ES-I3 (cell line): ENCODE measurements around the gene ZSWIM8.

Experiments used
- H3K36me3 ChIP-seq: 2 replicates; pipeline ENCODE4 v1.6.1; 2013; ENCODE audit warnings: mild to moderate bottlenecking, low read length, control low read depth, moderate library complexity; ENCODE audit not compliant: insufficient read depth
- H3K4me1 ChIP-seq: 2 replicates; pipeline ENCODE4 v1.6.1; 2013; ENCODE audit warnings: mild to moderate bottlenecking, control low read depth, low read length; ENCODE audit not compliant: insufficient read depth
- H3K9ac ChIP-seq: 2 replicates; pipeline ENCODE4 v1.6.1; 2013; ENCODE audit warnings: low read depth, mild to moderate bottlenecking, low read length, moderate library complexity
- H3K9me3 ChIP-seq: 2 replicates; pipeline ENCODE4 v1.6.1; 2013; ENCODE audit warnings: mild to moderate bottlenecking, low read length, moderate library complexity; ENCODE audit not compliant: control insufficient read depth, insufficient read depth

ZSWIM8 gene

GRCh38 chr10:73797324-73798025, 12.1 kb downstream of the ZSWIM8 start:
- Histone ChIP-seq H3K36me3 (peaks cover 13% of the 10 kb centered on the region), H3K4me1 (no peaks in the 10 kb centered on the region), H3K9ac (no peak overlapping the region), H3K9me3 (no peaks in the 10 kb centered on the region)

GRCh38 chr10:73798087-73798486, 12.7 kb downstream of the ZSWIM8 start:
- Histone ChIP-seq H3K36me3 (peaks cover 13% of the 10 kb centered on the region), H3K9ac (no peak overlapping the region), H3K9me3 (no peaks in the 10 kb centered on the region)

GRCh38 chr10:73798927-73799560, 13.6 kb downstream of the ZSWIM8 start:
- H3K4me1 ChIP-seq, result no peaks in the 10 kb centered on the region
- H3K9me3 ChIP-seq, result no peaks in the 10 kb centered on the region
- H3K9ac ChIP-seq, result no peak overlapping the region
- peaks cover 13% of the 10 kb centered on the region for H3K36me3 ChIP-seq

More at GRCh38 chr10:73798087-73798486, 12.7 kb downstream of the ZSWIM8 start:
- no peaks in the 10 kb centered on the region for H3K4me1 ChIP-seq

GRCh38 chr10:73799899-73800559, 14.6 kb downstream of the ZSWIM8 start:
- no peak overlapping the region for H3K9ac ChIP-seq
- peaks cover 12% of the 10 kb centered on the region for H3K36me3 ChIP-seq
- H3K9me3 ChIP-seq, result no peaks in the 10 kb centered on the region
- no peaks in the 10 kb centered on the region for H3K4me1 ChIP-seq

- H3K36me3 ChIP-seq, result peaks cover 13% of the 10 kb centered on the region
- no peaks in the 10 kb centered on the region for H3K4me1 ChIP-seq
- H3K9ac ChIP-seq, result no peak overlapping the region
- no peaks in the 10 kb centered on the region for H3K9me3 ChIP-seq
Observed at GRCh38 chr10:73800560-73801252, 15.3 kb downstream of the ZSWIM8 start.

- Histone ChIP-seq H3K9me3 (no peaks in the 10 kb centered on the region), H3K9ac (no peak overlapping the region), H3K36me3 (peaks cover 13% of the 10 kb centered on the region), H3K4me1 (no peaks in the 10 kb centered on the region)
Observed at GRCh38 chr10:73801253-73801590, 15.8 kb downstream of the ZSWIM8 start.

- Histone ChIP-seq H3K9me3 (no peaks in the 10 kb centered on the region), H3K36me3 (peaks cover 18% of the 10 kb centered on the region)
Observed at GRCh38 chr10:73802276-73802991, 17.0 kb downstream of the ZSWIM8 start.

GRCh38 chr10:73803680-73804286, 18.4 kb downstream of the ZSWIM8 start:
- Histone ChIP-seq H3K9ac (no peak overlapping the region), H3K9me3 (no peaks in the 10 kb centered on the region), H3K4me1 (no peaks in the 10 kb centered on the region), H3K36me3 (peaks cover 13% of the 10 kb centered on the region)

More at GRCh38 chr10:73802276-73802991, 17.0 kb downstream of the ZSWIM8 start:
- no peaks in the 10 kb centered on the region for H3K4me1 ChIP-seq
- no peak overlapping the region for H3K9ac ChIP-seq

- Histone ChIP-seq H3K36me3 (peaks cover 9% of the 10 kb centered on the region; the same call in 1 of the 2 replicates), H3K9ac (no peak overlapping the region), H3K4me1 (no peaks in the 10 kb centered on the region), H3K9me3 (no peaks in the 10 kb centered on the region)
Observed at GRCh38 chr10:73806176-73806950, 21.0 kb downstream of the ZSWIM8 start.

- Histone ChIP-seq H3K4me1 (no peaks in the 10 kb centered on the region), H3K9me3 (no peaks in the 10 kb centered on the region), H3K9ac (no peak overlapping the region), H3K36me3 (peaks cover 9% of the 10 kb centered on the region; the same call in 1 of the 2 replicates)
Observed at GRCh38 chr10:73807471-73807870, 22.1 kb downstream of the ZSWIM8 start.

- Histone ChIP-seq H3K9ac (no peak overlapping the region), H3K36me3 (peaks cover 9% of the 10 kb centered on the region; the same call in 1 of the 2 replicates), H3K9me3 (no peaks in the 10 kb centered on the region), H3K4me1 (no peaks in the 10 kb centered on the region)
Observed at GRCh38 chr10:73808021-73808815, 22.8 kb downstream of the ZSWIM8 start.

GRCh38 chr10:73809061-73809818, 23.8 kb downstream of the ZSWIM8 start:
- Histone ChIP-seq H3K36me3 (peaks cover 12% of the 10 kb centered on the region; the same call in 1 of the 2 replicates), H3K4me1 (no peaks in the 10 kb centered on the region), H3K9ac (no peak overlapping the region), H3K9me3 (no peaks in the 10 kb centered on the region)
